ENCODE results near the gene CMTM7. TPM values are rescaled to one million over a fixed set of nuclear protein-coding genes. Genes with fewer than 3 reads are reported as not detected.

CMTM7 gene
- total and polyA plus RNA-seq, 11 donors, result 2.3 to 16.8 (median 3.6) TPM

DNA sequence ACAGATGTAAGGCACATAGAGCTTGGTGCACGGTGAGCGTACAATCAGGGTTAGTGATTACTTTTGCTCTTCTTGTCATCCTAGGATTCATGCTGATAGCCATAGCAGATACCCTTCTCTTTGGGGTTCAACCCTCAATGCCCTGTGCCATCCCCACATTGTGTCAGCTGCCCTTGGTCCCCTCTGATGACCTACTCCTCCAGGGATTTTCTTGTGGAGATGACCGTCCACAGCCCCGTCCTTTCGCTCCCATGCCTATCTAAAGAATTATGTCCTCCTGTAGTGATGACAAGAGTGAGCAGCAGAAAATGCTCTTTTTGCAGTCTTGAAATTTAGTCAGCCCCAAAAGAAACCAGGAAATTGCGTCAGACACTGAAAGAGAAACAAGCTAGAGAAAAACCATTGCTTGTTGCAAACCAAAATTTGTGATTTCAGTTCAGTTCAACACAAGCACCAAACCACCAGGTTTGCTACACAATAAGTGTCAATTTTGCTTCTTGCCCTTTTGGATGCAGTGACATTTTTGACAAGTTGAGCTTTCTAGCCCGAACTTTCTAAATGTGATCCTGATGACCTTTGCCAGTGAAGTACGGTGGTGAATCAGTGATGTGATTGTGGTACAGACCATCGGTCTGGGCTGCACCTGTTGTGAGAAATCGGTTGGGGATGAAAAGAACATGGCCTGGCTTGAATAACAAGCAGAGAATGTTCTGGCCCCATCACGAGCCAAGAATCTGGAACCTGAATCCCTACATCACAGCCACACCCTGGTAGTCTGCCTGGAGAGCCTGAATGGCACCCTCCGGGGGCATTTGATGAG is 41.3 kb downstream of the CMTM7 start:
- H3K27me3 ChIP-seq, result no peaks in the 10 kb centered on the region
- H3K9me3 ChIP-seq, result no peaks in the 10 kb centered on the region
- intact Hi-C loops (cut with DNase I), result no loop called here
- DNase-seq (no peak), ATAC-seq (no peak)
- H3K27ac ChIP-seq, result peak overlapping the region in 1 of 12 donors; percentile 89
- H3K4me1 ChIP-seq, result peaks cover 0 to 73% (median 0%) of the 10 kb centered on the region in 12 donors
- no peaks in the 10 kb centered on the region for H3K36me3 ChIP-seq
- H3K4me3 ChIP-seq, result peak overlapping the region in 1 of 12 donors; percentile 19
- TF ChIP-seq POLR2A (IDR thresholded peaks at IDR 0.05), result no peak
- TF ChIP-seq, protein P1, sequence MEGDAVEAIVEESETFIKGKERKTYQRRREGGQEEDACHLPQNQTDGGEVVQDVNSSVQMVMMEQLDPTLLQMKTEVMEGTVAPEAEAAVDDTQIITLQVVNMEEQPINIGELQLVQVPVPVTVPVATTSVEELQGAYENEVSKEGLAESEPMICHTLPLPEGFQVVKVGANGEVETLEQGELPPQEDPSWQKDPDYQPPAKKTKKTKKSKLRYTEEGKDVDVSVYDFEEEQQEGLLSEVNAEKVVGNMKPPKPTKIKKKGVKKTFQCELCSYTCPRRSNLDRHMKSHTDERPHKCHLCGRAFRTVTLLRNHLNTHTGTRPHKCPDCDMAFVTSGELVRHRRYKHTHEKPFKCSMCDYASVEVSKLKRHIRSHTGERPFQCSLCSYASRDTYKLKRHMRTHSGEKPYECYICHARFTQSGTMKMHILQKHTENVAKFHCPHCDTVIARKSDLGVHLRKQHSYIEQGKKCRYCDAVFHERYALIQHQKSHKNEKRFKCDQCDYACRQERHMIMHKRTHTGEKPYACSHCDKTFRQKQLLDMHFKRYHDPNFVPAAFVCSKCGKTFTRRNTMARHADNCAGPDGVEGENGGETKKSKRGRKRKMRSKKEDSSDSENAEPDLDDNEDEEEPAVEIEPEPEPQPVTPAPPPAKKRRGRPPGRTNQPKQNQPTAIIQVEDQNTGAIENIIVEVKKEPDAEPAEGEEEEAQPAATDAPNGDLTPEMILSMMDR (IDR thresholded peaks at IDR 0.05), result no peak
- WGBS, 4 donors, result 84 to 95% (median 90%) methylated on average over 12 of the region's 12 CpGs

DNA sequence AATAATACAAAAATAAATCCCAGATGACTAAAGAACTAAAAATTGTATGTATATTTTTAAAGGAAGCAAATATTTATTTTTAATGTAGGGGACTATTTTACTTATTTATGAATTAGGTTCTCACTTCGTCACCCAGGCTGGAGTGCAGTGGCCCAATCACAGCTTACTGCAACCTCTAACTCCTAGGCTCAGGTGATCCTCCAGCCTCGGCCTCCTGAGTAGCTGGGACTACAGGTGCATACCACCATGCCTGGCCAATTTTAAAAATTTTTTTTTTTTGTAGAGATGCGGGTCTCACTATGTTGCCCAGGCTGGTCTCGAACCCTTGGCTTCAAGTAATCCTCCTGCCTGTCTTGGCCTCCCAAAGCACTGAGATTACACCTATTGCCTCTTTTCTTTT is 42.6 kb downstream of the CMTM7 start:
- DNase-seq (no peak), ATAC-seq (no peak)
- Histone ChIP-seq H3K27ac (no peak overlapping the region), H3K4me1 (peaks cover 0 to 73% (median 0%) of the 10 kb centered on the region in 12 donors), H3K36me3 (no peaks in the 10 kb centered on the region), H3K27me3 (no peaks in the 10 kb centered on the region), H3K9me3 (no peaks in the 10 kb centered on the region), H3K4me3 (no peak overlapping the region)
- no peak for TF ChIP-seq POLR2A (IDR thresholded peaks at IDR 0.05)
- TF ChIP-seq, protein P1 (IDR thresholded peaks at IDR 0.05), result no peak
- WGBS, 4 donors, result 96 to 99% (median 97%) methylated on average over 4 of the region's 4 CpGs
- intact Hi-C loops (cut with DNase I), result no loop called here

DNA sequence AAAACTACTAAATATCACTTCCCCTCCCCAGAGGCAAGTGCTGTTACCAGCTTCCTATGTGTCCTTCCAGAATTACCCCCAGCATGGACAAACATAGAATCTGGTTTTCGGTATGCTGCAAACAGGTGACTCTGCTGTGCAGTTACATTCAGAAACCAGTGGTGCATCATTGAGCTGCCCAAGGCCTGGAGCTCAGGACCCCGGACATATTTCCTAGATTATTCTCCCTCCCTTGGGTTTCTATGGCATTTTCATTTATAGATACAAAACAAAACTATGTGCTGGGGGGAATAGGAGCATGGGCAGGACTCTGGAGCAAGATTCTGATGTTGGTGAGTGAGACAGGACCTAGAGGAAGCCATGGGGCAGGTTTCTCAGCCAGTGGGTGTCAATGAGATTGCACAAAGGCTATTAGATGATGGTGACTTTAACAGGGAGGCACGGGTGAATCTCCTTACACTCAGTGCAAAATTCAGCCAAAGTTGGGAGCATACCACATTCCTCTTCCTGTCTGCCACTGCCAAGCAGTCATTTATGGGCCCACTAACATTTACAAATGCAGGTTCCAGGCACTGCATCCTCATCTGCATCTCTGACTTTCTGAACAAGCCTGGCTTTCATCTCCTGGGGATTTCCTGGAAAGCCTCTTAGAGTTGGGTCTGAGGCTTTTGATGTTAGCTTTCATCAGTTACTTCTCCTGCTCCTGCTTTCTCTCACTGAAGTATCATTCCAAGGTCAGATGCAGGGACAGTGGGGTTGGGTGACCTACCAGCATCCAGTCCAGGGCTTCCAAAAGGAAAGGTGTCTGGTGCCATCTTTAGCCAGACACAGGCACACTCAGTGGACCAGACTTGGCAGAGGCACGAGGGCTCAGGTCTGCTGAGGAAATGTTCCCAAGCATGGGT is 44.5 kb downstream of the CMTM7 start:
- Histone ChIP-seq H3K36me3 (no peaks in the 10 kb centered on the region), H3K9me3 (no peaks in the 10 kb centered on the region), H3K4me3 (no peak overlapping the region), H3K4me1 (peaks cover 0 to 59% (median 0%) of the 10 kb centered on the region in 12 donors), H3K27ac (no peak overlapping the region), H3K27me3 (no peaks in the 10 kb centered on the region)
- DNase-seq (no peak), ATAC-seq (no peak)
- TF ChIP-seq, protein P1 (IDR thresholded peaks at IDR 0.05), result no peak
- TF ChIP-seq POLR2A (IDR thresholded peaks at IDR 0.05), result no peak
- 59 to 67% (median 63%) methylated on average over 4 of the region's 4 CpGs for WGBS, 4 donors
- intact Hi-C loops (cut with DNase I), result no loop called here

DNA sequence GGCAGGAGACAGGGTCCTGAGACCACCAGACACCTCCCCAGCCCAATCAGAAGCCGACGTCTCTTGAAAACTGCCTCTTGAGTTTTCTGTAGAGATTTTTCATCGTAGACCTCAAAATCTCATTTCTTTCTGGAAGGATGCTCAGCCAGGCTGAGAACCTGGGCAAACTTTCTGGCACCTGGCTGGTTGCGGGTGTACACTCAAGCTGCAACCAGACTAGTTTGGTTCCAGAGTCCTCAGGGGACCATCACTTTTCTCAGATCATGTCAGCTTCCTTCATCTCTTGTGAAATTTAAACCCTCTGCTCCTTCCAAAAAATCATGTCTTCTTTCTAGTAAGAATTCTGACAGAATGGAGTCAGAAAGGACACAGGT is 45.1 kb downstream of the CMTM7 start:
- WGBS, 4 donors, result 75 to 94% (median 87%) methylated on average over 4 of the region's 4 CpGs
- Histone ChIP-seq H3K36me3 (peaks cover 0 to 4% (median 0%) of the 10 kb centered on the region in 9 donors), H3K9me3 (no peaks in the 10 kb centered on the region), H3K4me1 (peaks cover 0 to 52% (median 0%) of the 10 kb centered on the region in 12 donors), H3K4me3 (no peak overlapping the region), H3K27me3 (no peaks in the 10 kb centered on the region), H3K27ac (no peak overlapping the region)
- ATAC-seq (no peak), DNase-seq (no peak)
- intact Hi-C loops (cut with DNase I), result no loop called here
- TF ChIP-seq POLR2A (IDR thresholded peaks at IDR 0.05), result no peak
- TF ChIP-seq, protein P1 (IDR thresholded peaks at IDR 0.05), result no peak
